ENCODE results near the gene STX1B.

DNA sequence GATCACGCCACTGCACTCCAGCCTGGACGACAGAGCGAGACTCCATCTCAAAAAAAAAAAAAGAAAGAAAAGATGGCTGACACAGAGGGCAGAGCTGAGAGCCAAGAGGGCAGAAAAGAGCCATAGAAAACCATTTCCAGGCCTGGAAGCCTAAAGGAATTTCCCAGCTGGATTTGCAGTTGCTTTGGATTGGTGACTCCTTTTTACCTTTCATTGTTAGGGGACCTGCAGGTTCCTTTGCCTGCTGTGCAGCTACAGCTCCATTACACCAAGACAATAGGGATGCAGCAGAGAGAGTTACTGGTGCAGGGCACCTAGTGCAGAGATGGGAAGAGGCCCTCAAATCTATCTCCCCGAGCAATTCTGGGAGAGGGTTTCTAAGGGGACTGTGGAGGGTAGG lies 45.2 kb upstream of the STX1B start:
- TF ChIP-seq, protein P1, sequence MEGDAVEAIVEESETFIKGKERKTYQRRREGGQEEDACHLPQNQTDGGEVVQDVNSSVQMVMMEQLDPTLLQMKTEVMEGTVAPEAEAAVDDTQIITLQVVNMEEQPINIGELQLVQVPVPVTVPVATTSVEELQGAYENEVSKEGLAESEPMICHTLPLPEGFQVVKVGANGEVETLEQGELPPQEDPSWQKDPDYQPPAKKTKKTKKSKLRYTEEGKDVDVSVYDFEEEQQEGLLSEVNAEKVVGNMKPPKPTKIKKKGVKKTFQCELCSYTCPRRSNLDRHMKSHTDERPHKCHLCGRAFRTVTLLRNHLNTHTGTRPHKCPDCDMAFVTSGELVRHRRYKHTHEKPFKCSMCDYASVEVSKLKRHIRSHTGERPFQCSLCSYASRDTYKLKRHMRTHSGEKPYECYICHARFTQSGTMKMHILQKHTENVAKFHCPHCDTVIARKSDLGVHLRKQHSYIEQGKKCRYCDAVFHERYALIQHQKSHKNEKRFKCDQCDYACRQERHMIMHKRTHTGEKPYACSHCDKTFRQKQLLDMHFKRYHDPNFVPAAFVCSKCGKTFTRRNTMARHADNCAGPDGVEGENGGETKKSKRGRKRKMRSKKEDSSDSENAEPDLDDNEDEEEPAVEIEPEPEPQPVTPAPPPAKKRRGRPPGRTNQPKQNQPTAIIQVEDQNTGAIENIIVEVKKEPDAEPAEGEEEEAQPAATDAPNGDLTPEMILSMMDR (IDR thresholded peaks at IDR 0.05) = no peak
- TF ChIP-seq POLR2A (IDR thresholded peaks at IDR 0.05) = no peak
